Uterus (tissue), 4 donors: Measurements from ENCODE around the gene AXIN1. TPM values are rescaled to one million over a fixed set of nuclear protein-coding genes. Genes with fewer than 3 reads are reported as not detected.
"Not testable (repeated sequence)": the region's sequence is repeated elsewhere in the genome, so short reads cannot be mapped to it uniquely, and the experiment has no call there.

Source experiments
- DNase-seq, 2 donors: peaks; one replicate each; pipeline ENCODE4 v3.0.0-alpha.2; 2019 to 2020
- H3K27ac ChIP-seq, 2 donors: fragments of 200-600 bp; sonication (generic); 1 replicate in 1 of 2; 2 replicates in 1 of 2; pipeline ENCODE4 v1.5.1; 2016 to 2018
- H3K27me3 ChIP-seq, 2 donors: fragments of 200-600 bp; sonication (generic); one replicate each; pipeline ENCODE4 v1.5.1; 2018 to 2019; ENCODE audit warnings: control low read depth in 1 of 2
- H3K36me3 ChIP-seq, 2 donors: fragments of 200-600 bp; sonication (generic); one replicate each; pipeline ENCODE4 v1.5.1; 2019; ENCODE audit warnings: control low read depth in 1 of 2
- H3K4me1 ChIP-seq, 2 donors: fragments of 200-600 bp; sonication (generic); one replicate each; pipeline ENCODE4 v1.5.1; 2018 to 2019; ENCODE audit warnings: control low read depth in 1 of 2
- H3K4me3 ChIP-seq, 2 donors: fragments of 200-600 bp; sonication (generic); 1 replicate in 1 of 2; 2 replicates in 1 of 2; pipeline ENCODE4 v1.5.1; 2018 to 2019; ENCODE audit warnings: mild to moderate bottlenecking in 1 of 2
- H3K9me3 ChIP-seq, 2 donors: fragments of 200-600 bp; sonication (generic); one replicate each; pipeline ENCODE4 v1.5.1; 2019; ENCODE audit warnings: control low read depth in 1 of 2
- CTCF ChIP-seq, 4 experiments: fragments of 200-600 bp in 2 of 4; fragments of 450-650 bp in 2 of 4; sonication (generic) in 2 of 4; IDR thresholded peaks; one replicate each; pipeline ENCODE4 v1.5.1; 2016 to 2019; ENCODE audit warnings: antibody characterized with exemption in 4 of 4, mild to moderate bottlenecking in 2 of 4, moderate library complexity in 1 of 4
- POLR2A ChIP-seq, 2 donors: fragments of 450-650 bp; IDR thresholded peaks; one replicate each; pipeline ENCODE4 v1.6.1; 2016; ENCODE audit warnings: antibody characterized with exemption in 2 of 2, mild to moderate bottlenecking in 1 of 2, moderate library complexity in 1 of 2
- intact Hi-C: fragments of 100-400 bp; cut with DNase I; formaldehyde crosslinking; loops from one replicate; pipeline ENCODE4 v1.15.1; 2023; ENCODE audit warnings: low total_unique reads
- total RNA-seq, 4 donors: library from RNA; depleted of rRNA in 3 of 4; stranded (reverse); fragments of >200 nt in 3 of 4; gene quantifications; one replicate each; pipeline versions ENCODE4 v1.1.0 to v1.2.4, GENCODE V29; 2014 to 2023
- donor health status: DM: yes; HTN: yes; CAD: no.

The AXIN1 gene
- total RNA-seq, 4 donors from 2014 or later, result 6.2 to 23.6 (median 19.9) TPM

- no peak overlapping the region for H3K27ac ChIP-seq
- H3K36me3 ChIP-seq, result no peaks in the 10 kb centered on the region
- H3K9me3 ChIP-seq, result no peaks in the 10 kb centered on the region
- no peak for DNase-seq
- H3K27me3 ChIP-seq, result no peaks in the 10 kb centered on the region
- TF ChIP-seq CTCF (IDR thresholded peaks at IDR 0.05) (no peak), POLR2A (IDR thresholded peaks at IDR 0.05) (no peak)
- intact Hi-C loops, result no loop called here
- peaks cover 0 to 5% of the 10 kb centered on the region in 2 donors for H3K4me1 ChIP-seq
- no peak overlapping the region for H3K4me3 ChIP-seq
Observed at GRCh38 chr16:270381-271255, 81.9 kb downstream of the AXIN1 start.

- intact Hi-C loops, result no loop called here
- TF ChIP-seq CTCF (IDR thresholded peaks at IDR 0.05), result no peak
- TF ChIP-seq POLR2A (IDR thresholded peaks at IDR 0.05), result no peak
- no peak for DNase-seq
- H3K9me3 ChIP-seq, result no peaks in the 10 kb centered on the region
- H3K4me1 ChIP-seq, result no peaks in the 10 kb centered on the region
- no peaks in the 10 kb centered on the region for H3K27me3 ChIP-seq
- no peak overlapping the region for H3K27ac ChIP-seq
- H3K36me3 ChIP-seq, result no peaks in the 10 kb centered on the region
- no peak overlapping the region for H3K4me3 ChIP-seq
Observed at GRCh38 chr16:269061-269796, 83.3 kb downstream of the AXIN1 start.

- no peaks in the 10 kb centered on the region for H3K36me3 ChIP-seq
- DNase-seq, result no peak
- H3K27ac ChIP-seq, result no peak overlapping the region
- no peaks in the 10 kb centered on the region for H3K4me1 ChIP-seq
- TF ChIP-seq POLR2A (IDR thresholded peaks at IDR 0.05) (no peak), CTCF (IDR thresholded peaks at IDR 0.05) (no peak)
- H3K4me3 ChIP-seq, result no peak overlapping the region
- intact Hi-C loops, result no loop called here
- H3K9me3 ChIP-seq, result no peaks in the 10 kb centered on the region
- no peaks in the 10 kb centered on the region for H3K27me3 ChIP-seq
Observed at GRCh38 chr16:268141-269053, 84.1 kb downstream of the AXIN1 start.

GRCh38 chr16:267562-267961, 85.0 kb downstream of the AXIN1 start:
- intact Hi-C loops, result not testable (repeated sequence)

More at GRCh38 chr16:267562-267961, 85.0 kb downstream of the AXIN1 start:
- not testable (repeated sequence) for H3K27ac ChIP-seq, H3K4me3 ChIP-seq, H3K9me3 ChIP-seq, H3K4me1 ChIP-seq, H3K36me3 ChIP-seq, H3K27me3 ChIP-seq, DNase-seq
